HepG2 (cell line): ENCODE data around the gene LAMA5. TPM values are rescaled to one million over a fixed set of nuclear protein-coding genes. Genes with fewer than 3 reads are reported as not detected.
A peak's percentile ranks its signal among the peaks of the same experiment; 100 is the strongest.

Experiments used
- HNRNPK ChIP-seq: fragments of 200-400 bp; formaldehyde crosslinking; IDR thresholded peaks from 2 replicates; pipeline ENCODE4 v1.6.1; 2018; ENCODE audit warnings: low read length, low read depth, moderate library complexity, mild to moderate bottlenecking; ENCODE audit not compliant: poor library complexity, severe bottlenecking
- MED13 ChIP-seq: sonication (generic); formaldehyde crosslinking; IDR thresholded peaks from 2 replicates; pipeline ENCODE4 v1.5.0; 2020; ENCODE audit warnings: missing genetic modification reagents
- PCBP1 ChIP-seq: fragments of 200-400 bp; formaldehyde crosslinking; IDR thresholded peaks from 2 replicates; pipeline ENCODE4 v1.6.1; 2017; ENCODE audit warnings: mild to moderate bottlenecking, low read depth, low read length, borderline replicate concordance
- POLR2G ChIP-seq: fragments of 200-400 bp; formaldehyde crosslinking; IDR thresholded peaks from 2 replicates; pipeline ENCODE4 v1.6.1; 2018; ENCODE audit warnings: mild to moderate bottlenecking, low read depth, low read length, moderate library complexity
- RBAK ChIP-seq: sonication (generic); formaldehyde crosslinking; IDR thresholded peaks from 2 replicates; pipeline ENCODE4 v1.5.1; 2020; ENCODE audit warnings: mild to moderate bottlenecking, missing genetic modification reagents
- RBFOX2 ChIP-seq: fragments of 200-400 bp; formaldehyde crosslinking; IDR thresholded peaks from 2 replicates; pipeline ENCODE4 v1.6.1; 2017; ENCODE audit warnings: low read depth, mild to moderate bottlenecking, low read length
- RBM22 ChIP-seq: fragments of 200-400 bp; formaldehyde crosslinking; optimal IDR thresholded peaks from 2 replicates; pipeline ENCODE3; 2017; ENCODE audit warnings: mild to moderate bottlenecking, low read length, moderate library complexity
- RORA ChIP-seq: sonication (generic); formaldehyde crosslinking; IDR thresholded peaks from 2 replicates; pipeline ENCODE4 v1.5.0; 2020; ENCODE audit warnings: mild to moderate bottlenecking, missing genetic modification reagents, moderate library complexity
- TAF15 ChIP-seq: fragments of 200-400 bp; formaldehyde crosslinking; IDR thresholded peaks from one replicate; pipeline ENCODE4 v1.6.1; 2018; ENCODE audit warnings: mild to moderate bottlenecking, low read depth, low read length; ENCODE audit not compliant: poor library complexity, severe bottlenecking
- TBX3 ChIP-seq: fragments of 450-650 bp; IDR thresholded peaks from 2 replicates; pipeline ENCODE4 v1.6.1; 2017; ENCODE audit warnings: antibody characterized with exemption, mild to moderate bottlenecking, inconsistent platforms, borderline replicate concordance
- ZNF235 ChIP-seq: sonication (generic); formaldehyde crosslinking; IDR thresholded peaks from 2 replicates; pipeline ENCODE4 v1.8.1; 2023; ENCODE audit warnings: mild to moderate bottlenecking, missing genetic modification reagents, borderline replicate concordance
- ZNF629 ChIP-seq: sonication (generic); formaldehyde crosslinking; conservative IDR thresholded peaks from 2 replicates; pipeline ENCODE4 v1.5.0; 2020; ENCODE audit warnings: missing genetic modification reagents
- polyA plus RNA-seq, 8 experiments: library from polyadenylated mRNA; depleted of rRNA in 3 of 8; stranded (reverse) in 7 of 8; unstranded in 1 of 8; fragments of >200 nt; fragmentation: Illumina TruSeq in 4 of 8; extraction: Trizol in 4 of 8; gene quantifications; 2 replicates each; pipeline versions ENCODE4 v1.2.1 to v1.2.3, GENCODE V29; 2011 to 2016; ENCODE audit warnings: low read depth in 4 of 8, missing spikeins in 1 of 8, mixed read lengths in 1 of 8; ENCODE audit not compliant: insufficient read depth in 1 of 8
- total RNA-seq, 5 experiments: library from RNA; depleted of rRNA; stranded (reverse); fragments of >200 nt; fragmentation: Illumina TruSeq; extraction: Trizol; gene quantifications; 2 replicates each; pipeline ENCODE4 v1.2.3, GENCODE V29; 2016; ENCODE audit warnings: low read depth in 1 of 5
- TF ChIP-seq, protein P1 (sequence below): IDR thresholded peaks from 2 replicates; pipeline ENCODE4 v1.4.0; 2020; ENCODE audit warnings: mild to moderate bottlenecking, missing genetic modification reagents
- TF ChIP-seq, protein P2 (sequence below): sonication (generic); formaldehyde crosslinking; IDR thresholded peaks from 2 replicates; pipeline ENCODE4 v1.9.0; 2021; ENCODE audit warnings: missing genetic modification reagents, mild to moderate bottlenecking, borderline replicate concordance
- TF ChIP-seq, protein P3 (sequence below): sonication (generic); formaldehyde crosslinking; IDR thresholded peaks from 2 replicates; pipeline ENCODE4 v1.5.1; 2020; ENCODE audit warnings: mild to moderate bottlenecking, missing genetic modification reagents, moderate library complexity

The LAMA5 gene
- total and polyA plus RNA-seq, 2 of the 13 experiments (the other 11 are each of a cell fraction or from before 2014, with no cell fraction given) = 21.0 to 44.7 TPM

DNA sequence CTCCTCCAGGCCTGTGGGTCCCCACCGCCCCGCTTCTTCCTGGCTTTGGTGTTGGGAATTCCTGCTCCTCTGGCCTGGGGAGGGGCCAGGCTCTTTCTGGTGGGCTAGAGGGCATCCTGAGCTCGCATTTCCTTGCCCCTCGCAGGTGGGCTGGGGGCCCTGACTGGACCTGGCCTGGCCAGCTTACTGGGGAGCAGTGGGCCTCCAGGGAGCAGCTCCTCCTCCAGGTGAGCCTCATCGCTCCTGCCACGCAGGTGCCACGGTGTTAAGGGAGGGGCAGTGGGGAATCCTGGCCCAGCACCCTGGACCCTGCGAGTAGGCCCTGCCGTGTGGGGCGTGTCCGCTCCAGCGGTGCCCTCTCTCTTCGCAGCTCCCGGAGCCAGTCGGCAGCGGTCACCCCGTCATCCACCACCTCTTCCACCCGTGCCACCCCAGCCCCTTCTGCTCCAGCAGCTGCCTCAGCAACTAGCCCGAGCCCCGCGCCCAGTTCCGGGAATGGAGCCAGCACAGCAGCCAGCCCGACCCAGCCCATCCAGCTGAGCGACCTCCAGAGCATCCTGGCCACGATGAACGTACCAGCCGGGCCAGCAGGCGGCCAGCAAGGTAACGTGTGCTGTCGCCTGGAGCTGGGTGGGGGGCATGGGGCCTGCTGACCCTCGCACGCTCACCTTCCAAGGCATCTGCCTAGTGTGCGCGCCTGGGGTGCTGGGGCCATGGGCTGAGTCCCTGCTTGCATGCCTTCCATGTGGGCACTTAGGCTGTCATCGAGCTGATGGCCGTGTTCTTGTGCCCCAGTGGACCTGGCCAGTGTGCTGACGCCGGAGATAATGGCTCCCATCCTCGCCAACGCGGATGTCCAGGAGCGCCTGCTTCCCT is 59.6 kb downstream of the LAMA5 start (continued):
- TF ChIP-seq, protein P1, sequence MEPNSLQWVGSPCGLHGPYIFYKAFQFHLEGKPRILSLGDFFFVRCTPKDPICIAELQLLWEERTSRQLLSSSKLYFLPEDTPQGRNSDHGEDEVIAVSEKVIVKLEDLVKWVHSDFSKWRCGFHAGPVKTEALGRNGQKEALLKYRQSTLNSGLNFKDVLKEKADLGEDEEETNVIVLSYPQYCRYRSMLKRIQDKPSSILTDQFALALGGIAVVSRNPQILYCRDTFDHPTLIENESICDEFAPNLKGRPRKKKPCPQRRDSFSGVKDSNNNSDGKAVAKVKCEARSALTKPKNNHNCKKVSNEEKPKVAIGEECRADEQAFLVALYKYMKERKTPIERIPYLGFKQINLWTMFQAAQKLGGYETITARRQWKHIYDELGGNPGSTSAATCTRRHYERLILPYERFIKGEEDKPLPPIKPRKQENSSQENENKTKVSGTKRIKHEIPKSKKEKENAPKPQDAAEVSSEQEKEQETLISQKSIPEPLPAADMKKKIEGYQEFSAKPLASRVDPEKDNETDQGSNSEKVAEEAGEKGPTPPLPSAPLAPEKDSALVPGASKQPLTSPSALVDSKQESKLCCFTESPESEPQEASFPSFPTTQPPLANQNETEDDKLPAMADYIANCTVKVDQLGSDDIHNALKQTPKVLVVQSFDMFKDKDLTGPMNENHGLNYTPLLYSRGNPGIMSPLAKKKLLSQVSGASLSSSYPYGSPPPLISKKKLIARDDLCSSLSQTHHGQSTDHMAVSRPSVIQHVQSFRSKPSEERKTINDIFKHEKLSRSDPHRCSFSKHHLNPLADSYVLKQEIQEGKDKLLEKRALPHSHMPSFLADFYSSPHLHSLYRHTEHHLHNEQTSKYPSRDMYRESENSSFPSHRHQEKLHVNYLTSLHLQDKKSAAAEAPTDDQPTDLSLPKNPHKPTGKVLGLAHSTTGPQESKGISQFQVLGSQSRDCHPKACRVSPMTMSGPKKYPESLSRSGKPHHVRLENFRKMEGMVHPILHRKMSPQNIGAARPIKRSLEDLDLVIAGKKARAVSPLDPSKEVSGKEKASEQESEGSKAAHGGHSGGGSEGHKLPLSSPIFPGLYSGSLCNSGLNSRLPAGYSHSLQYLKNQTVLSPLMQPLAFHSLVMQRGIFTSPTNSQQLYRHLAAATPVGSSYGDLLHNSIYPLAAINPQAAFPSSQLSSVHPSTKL (CRISPR knock-in tag) = no peak
- TF ChIP-seq, protein P2, sequence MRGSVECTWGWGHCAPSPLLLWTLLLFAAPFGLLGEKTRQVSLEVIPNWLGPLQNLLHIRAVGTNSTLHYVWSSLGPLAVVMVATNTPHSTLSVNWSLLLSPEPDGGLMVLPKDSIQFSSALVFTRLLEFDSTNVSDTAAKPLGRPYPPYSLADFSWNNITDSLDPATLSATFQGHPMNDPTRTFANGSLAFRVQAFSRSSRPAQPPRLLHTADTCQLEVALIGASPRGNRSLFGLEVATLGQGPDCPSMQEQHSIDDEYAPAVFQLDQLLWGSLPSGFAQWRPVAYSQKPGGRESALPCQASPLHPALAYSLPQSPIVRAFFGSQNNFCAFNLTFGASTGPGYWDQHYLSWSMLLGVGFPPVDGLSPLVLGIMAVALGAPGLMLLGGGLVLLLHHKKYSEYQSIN (CRISPR knock-in tag) = no peak
- TF ChIP-seq RBAK (CRISPR knock-in tag) = 0 out of 2 replicates have a peak, but pooled peaks have one; percentile 34
- 0 out of 2 replicates have a peak, but pooled peaks have one; percentile 13 for TF ChIP-seq MED13 (CRISPR knock-in tag)
- no peak for TF ChIP-seq RORA (CRISPR knock-in tag)
- no peak for TF ChIP-seq HNRNPK
- no peak for TF ChIP-seq TBX3
- 0 out of 2 replicates have a peak, but pooled peaks have one; percentile 3 for TF ChIP-seq PCBP1
- TF ChIP-seq, protein P3, sequence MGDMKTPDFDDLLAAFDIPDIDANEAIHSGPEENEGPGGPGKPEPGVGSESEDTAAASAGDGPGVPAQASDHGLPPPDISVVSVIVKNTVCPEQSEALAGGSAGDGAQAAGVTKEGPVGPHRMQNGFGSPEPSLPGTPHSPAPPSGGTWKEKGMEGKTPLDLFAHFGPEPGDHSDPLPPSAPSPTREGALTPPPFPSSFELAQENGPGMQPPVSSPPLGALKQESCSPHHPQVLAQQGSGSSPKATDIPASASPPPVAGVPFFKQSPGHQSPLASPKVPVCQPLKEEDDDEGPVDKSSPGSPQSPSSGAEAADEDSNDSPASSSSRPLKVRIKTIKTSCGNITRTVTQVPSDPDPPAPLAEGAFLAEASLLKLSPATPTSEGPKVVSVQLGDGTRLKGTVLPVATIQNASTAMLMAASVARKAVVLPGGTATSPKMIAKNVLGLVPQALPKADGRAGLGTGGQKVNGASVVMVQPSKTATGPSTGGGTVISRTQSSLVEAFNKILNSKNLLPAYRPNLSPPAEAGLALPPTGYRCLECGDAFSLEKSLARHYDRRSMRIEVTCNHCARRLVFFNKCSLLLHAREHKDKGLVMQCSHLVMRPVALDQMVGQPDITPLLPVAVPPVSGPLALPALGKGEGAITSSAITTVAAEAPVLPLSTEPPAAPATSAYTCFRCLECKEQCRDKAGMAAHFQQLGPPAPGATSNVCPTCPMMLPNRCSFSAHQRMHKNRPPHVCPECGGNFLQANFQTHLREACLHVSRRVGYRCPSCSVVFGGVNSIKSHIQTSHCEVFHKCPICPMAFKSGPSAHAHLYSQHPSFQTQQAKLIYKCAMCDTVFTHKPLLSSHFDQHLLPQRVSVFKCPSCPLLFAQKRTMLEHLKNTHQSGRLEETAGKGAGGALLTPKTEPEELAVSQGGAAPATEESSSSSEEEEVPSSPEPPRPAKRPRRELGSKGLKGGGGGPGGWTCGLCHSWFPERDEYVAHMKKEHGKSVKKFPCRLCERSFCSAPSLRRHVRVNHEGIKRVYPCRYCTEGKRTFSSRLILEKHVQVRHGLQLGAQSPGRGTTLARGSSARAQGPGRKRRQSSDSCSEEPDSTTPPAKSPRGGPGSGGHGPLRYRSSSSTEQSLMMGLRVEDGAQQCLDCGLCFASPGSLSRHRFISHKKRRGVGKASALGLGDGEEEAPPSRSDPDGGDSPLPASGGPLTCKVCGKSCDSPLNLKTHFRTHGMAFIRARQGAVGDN (CRISPR knock-in tag) = no peak; the same call in 1 of the 2 replicates
- TF ChIP-seq RBFOX2 = peak; percentile 79
- 0 out of 2 replicates have a peak, but pooled peaks have one; percentile 26 for TF ChIP-seq ZNF235 (CRISPR knock-in tag)
- TF ChIP-seq ZNF629 (CRISPR knock-in tag) = no peak
- peak; percentile 32 for TF ChIP-seq POLR2G
- no peak for TF ChIP-seq TAF15
- TF ChIP-seq RBM22 = peak; percentile 88
